GM21528 (cell line): Measurements from ENCODE around the gene AQP12B.
"Not testable (repeated sequence)": the region's sequence is repeated elsewhere in the genome, so short reads cannot be mapped to it uniquely, and the experiment has no call there.

Experiments used
- ATAC-seq: cut with Tn5 transposase; IDR thresholded peaks from one replicate; pipeline ENCODE4 v1.9.1; 2021; ENCODE audit warnings: mild to moderate bottlenecking, moderate library complexity; ENCODE audit not compliant: unreplicated experiment, low FRiP score

The AQP12B gene, protein sequence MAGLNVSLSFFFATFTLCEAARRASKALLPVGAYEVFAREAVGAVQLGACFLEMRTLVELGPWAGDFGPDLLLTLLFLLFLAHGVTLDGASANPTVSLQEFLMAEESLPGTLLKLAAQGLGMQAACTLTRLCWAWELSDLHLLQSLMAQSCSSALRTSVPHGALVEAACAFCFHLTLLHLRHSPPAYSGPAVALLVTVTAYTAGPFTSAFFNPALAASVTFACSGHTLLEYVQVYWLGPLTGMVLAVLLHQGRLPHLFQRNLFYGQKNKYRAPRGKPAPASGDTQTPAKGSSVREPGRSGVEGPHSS

DNA sequence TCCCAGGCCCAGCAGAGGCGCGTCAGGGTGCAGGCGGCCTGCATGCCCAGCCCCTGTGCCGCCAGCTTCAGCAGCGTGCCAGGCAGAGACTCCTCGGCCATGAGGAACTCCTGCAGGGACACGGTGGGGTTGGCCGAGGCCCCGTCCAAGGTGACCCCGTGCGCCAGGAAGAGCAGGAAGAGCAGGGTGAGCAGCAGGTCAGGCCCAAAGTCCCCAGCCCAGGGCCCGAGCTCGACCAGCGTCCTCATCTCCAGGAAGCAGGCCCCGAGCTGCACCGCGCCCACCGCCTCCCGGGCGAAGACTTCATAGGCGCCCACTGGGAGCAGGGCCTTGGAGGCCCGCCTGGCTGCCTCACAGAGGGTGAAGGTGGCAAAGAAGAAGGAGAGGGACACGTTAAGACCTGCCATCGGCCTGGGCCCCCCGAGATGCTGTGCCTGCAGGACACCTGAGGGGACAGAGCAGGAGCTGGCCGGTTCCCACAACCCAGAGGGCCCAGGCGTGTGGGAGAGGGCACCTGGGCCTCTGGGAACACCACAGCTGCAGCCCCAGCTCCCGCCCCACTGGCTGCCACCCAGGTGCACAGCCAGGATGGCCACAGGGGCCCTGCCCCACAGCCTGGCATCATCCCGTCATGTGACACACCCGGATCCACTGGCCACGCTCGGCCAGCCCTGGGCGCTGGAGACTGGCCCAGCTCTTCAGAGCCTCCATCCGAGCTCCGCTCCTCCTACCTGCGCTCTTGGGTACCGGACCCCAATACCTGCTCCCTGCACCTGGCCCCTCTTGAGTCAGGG is at the start of gene AQP12B:
Gene AQP12B, minus strand, starts transcription at position 455 of the 794 bp plus-strand sequence. Its CDS starts 48 bp downstream, at position 407.
- ATAC-seq = not testable (repeated sequence)

DNA sequence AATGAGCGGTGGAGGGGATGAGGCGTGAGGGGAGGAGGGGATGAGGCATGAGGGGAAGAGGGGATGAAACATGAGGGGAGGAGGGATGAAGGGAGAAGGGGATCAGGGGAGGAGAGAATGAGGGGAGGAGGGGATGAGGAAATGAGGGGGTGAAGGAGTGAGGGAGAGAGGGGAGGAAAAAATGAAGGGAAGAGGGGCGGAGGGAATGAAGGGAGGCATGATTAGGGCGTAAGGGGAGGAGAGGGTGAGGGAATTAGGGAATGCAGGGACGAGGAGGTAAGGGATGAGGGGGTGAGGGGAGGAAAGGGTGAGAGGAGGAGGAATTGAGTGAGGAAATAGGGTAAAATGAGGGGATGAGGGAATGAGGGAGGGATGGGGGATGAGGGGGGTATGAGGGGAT is 49.5 kb upstream of the AQP12B start:
- ATAC-seq = no peak

GRCh38 chr2:240731178-240731545 is 48.5 kb upstream of the AQP12B start:
- ATAC-seq = no peak

DNA sequence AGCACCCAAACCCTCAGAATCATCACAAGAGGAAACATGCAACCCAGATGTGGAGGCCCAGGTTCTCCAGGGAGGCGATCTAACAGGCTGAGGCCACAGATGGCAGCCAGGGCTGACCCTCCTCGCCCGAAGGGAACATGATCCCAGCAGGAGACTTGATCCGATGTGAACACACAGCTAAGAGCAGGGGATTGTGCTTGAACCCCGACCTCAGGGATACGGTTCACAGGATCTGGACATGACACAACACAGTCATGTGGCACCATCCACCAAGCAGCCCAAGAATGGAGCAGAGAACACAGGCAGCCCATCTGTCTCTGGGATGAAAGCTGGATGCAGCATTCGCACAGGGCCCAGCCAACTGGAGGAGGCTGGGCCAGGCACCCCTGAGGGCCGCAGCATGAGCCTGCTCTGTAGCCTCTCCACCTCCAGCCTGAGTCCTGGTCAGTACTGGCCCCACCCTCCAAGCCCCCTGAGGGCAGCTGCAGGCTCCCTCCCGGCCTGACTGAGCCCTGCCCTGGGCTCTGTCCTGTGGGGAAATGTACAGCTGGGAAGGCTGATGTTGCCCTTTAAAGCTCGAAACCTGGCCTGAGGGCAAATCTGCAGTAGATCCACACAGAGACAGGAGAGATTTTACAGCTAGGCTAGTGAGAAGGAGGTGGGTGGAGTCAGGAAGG is 48.0 kb upstream of the AQP12B start:
- ATAC-seq = no peak

- no peak for ATAC-seq
These were observed 46.1 kb upstream of the AQP12B start for GRCh38 chr2:240728827-240729226.

GRCh38 chr2:240728361-240728760 is 45.7 kb upstream of the AQP12B start:
- ATAC-seq = no peak

DNA sequence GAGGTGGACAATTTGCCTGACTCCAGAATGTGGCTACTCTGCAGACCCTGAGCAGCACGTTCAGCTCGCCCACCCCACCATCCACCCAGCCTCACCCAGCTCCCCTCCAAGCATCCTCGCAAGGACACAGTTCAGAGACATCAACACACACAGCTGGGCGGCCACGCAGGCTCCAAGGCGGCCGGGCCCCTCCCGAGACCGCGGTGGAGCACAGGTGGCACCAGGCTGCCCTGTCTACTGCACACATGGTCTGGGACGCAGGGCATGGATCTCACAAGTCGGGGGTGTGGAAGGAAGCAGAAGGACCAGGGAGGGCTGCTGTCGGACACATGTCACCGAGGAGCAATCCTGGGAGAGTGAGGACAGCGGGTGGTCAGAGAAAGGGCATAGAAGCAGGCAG is 45.2 kb upstream of the AQP12B start:
- ATAC-seq = no peak

GRCh38 chr2:240727439-240727838 is 44.8 kb upstream of the AQP12B start:
- no peak for ATAC-seq

DNA sequence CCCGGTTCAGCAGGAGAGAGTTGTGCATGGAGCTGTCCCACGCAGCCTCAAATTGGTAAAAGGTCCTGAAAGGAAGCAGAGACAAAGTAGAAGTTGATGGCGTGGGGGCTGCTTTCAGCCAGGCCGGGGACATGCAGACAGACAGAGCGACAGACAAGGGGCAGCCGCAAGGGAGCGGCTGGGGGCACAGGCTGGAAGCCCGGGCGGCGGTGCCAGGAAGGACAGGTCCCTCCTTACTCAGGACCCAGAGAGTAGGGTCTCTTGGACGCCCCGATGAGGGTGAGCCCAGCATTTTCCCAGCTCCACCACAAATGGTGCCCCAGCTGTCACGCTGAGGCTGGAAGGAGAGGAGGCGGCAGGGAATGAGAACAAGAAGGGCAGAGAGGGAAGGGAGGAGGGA is 44.2 kb upstream of the AQP12B start:
- ATAC-seq = no peak

DNA sequence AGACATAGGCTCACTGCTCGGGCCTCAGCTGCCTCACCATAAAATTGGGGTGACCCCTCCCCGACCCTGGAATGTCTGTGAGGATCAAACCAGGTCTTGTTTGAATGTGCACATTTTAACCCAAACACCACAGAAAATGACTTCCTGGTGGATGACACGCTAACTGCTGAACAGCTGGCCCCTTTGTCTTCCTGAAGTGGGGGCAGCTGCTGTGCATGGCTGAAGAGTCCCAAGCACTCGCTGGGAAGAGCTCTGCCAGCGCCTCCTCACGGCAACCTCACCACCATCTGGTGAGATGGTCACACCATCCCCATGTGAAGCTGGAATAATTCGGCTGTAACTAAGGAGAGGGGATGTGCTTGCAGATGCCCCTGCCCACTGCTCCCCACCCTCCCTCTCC is 43.0 kb upstream of the AQP12B start:
- no peak for ATAC-seq

DNA sequence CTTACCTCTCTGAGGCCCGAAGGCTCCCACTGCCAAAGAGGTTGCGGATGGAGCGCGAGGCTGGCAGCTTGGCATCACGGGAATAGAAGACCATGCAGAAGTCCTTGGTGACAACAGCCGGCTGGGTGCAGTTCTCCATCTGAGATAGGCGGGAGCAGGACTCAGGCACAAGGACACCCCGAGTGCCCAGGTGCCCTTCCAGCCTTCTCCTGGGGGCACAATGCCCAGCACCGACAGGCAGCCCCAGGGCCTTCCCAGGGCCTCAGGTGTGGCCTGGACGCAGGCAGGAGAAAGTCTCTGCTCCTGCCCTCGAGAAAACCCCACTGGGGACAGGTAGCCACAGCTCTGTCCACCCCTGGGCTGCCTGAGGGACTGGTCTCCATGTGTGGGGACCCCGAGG is 42.6 kb upstream of the AQP12B start:
- no peak for ATAC-seq

- no peak for ATAC-seq
These were observed 41.7 kb upstream of the AQP12B start for GRCh38 chr2:240724431-240724830.

- ATAC-seq = no peak
These were observed 41.2 kb upstream of the AQP12B start for GRCh38 chr2:240723851-240724250.

DNA sequence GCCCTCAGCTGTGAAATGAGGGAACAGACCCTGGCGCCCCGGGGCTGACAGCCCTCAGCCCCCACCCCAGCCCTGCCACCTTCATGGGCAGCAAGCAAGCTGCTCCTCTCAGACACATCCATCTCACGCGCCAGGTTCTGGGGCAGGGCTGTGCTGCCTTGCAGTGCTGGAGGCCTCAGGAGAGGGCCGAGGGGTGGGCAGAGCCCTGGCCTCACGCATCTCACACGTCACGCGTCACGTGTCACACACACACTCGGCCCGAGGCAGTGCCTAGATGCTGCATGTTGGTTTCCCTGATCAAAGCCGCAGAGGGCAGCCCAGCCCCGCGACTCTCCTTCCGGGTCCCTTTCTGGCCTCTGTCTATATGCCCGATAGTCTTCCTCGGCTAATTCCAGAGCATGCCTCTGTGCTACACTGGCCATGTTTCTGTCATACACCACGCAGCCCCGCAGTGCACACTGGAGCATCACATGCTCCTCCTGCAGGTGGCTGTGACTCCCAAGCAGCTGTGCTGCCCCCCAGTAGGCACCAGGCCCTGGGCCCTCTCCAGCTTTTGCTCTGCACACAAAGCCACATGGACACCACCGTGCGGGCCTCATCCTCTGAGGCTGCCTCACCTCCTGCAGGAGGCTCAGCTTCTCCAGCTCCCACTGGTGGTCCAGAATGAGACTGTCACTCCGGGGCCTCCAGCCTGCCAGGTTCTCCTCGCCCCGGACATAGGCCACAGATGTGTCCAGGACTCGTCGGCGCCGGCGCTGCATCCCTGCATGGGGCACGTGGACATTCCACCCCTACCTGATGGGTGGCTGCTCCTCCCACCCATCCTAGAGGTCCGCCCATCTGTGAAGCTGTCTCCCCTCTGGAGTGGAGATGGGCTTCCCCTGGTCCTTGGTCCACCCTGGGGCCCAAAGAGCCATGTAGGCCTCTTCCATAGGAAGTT is 40.4 kb upstream of the AQP12B start:
- ATAC-seq = no peak

DNA sequence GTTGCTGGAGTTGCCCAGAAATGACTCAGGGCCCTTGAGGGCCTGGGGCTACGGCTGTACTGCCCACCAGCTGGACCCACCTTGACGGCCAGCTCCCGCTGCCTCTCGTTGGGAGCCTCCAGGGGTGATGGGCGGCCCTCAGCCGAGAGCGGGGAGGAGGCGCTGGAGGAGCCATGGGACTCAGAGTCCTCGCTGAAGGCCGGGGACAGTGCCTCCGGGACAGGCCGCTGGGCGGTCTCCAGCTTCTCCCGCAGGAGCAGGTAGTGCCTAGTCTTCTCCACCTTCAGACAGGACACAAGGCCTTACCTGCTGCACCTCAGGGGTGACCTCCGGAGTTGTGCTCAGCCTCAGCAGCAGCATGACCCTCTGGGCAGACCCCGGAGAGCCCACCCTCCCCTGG is 39.7 kb upstream of the AQP12B start:
- ATAC-seq = no peak

DNA sequence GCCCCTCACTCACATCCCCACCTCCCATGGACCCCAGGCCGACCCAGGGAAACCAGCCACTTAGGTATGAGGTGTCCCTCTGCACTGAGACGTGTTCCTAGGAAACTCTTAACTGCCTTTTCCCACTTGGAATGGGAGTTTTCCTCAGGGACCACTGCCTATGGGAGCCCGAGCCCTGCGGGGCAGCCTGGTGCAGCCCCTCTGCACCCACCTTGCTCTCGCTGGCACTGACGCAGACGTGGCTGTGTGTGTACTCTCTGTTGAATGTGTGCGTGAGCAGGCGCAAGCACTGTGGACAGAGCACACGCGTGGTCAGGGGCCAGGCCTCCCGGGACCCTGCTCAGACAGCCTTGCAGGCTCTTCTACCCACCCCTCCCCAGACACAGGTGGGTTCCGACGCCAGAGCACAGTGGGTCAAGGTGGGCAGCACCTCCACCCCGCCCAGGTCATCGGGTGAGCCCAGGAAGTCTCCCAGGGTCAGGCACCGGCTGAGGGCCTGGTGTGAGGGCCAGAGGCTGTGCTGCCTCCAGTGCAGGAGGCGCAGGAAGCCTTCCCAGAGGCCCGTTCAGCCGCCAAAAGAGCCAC is 39.0 kb upstream of the AQP12B start:
- no peak for ATAC-seq

DNA sequence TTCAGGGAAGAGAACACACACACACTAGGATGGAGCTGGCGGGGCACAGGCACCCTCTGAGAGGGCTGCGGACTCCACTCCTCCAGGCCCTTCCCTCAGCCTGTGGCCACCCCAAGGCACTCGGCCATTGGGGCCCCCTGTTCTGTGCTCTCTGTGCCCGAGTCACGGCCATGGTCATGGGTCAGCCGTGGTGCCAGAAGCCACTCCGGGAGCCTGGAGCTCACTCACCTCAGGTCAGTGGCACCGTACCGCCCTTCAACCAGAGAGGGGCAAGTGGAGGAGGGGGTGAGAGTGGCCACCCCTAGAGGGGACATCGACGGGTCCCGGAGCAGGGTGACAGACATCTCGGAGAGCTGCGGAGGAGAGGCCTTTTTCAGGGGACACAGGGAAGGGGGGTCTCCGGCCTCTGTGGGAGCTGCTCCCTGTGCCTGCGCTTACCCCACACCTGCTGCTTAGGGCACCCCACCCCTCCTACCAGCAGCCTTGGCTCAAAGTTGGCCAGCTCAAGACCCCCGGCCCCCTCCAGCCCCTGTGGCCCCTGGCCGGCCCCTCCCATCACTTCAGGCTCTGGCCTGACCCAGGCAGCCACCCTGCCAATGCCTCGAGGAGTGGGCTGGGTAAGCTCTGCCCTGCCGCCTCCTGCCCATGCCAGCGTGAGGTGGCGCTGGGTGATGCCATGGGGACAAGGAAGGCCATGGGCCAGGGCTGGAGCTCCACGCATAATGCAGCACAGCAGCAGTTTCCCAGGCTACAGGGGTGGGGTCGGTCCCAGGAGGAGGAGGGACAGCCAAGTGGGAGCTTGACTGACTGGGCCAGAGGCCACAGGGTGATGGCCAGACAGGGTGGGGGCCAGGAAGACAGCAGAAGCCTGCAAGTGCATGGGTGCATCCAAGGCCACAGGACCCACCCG is 38.3 kb upstream of the AQP12B start:
- ATAC-seq = no peak

- no peak for ATAC-seq
These were observed 37.2 kb upstream of the AQP12B start for GRCh38 chr2:240719676-240720545.
